ENCODE measurements around the gene SPINT2. TPM values are rescaled to one million over a fixed set of nuclear protein-coding genes. Genes with fewer than 3 reads are reported as not detected.

SPINT2 gene
- polyA plus RNA-seq, 1 donor from 2014 or later = 236 TPM

- H2AFZ ChIP-seq (ENCODE audit: low read depth, low read length) = no peak overlapping the region
- peak overlapping the region; percentile 80 for H3K4me2 ChIP-seq (ENCODE audit: low read length)
Measured at GRCh38 chr19:38227287-38228004, 36.9 kb upstream of the SPINT2 start.

GRCh38 chr19:38228005-38228377 is 36.4 kb upstream of the SPINT2 start:
- no peaks in the 10 kb centered on the region for H3K9me3 ChIP-seq (ENCODE audit: low read length)
- H3K4me2 ChIP-seq (ENCODE audit: low read length) = peak overlapping the region; percentile 80
- peak overlapping the region; percentile 100 for H3K9ac ChIP-seq (ENCODE audit: low read length)
- H3K9me2 ChIP-seq (ENCODE audit: insufficient read depth, low read length) = no peaks in the 10 kb centered on the region
- H4K20me1 ChIP-seq (ENCODE audit: insufficient read depth) = no peaks in the 10 kb centered on the region
- H3K27ac ChIP-seq (ENCODE audit: low read length) = peak overlapping the region; percentile 79
- TF ChIP-seq MXI1 (conservative IDR thresholded peaks at IDR 0.05; ENCODE audit: poor library complexity, severe bottlenecking) (peak; percentile 37), RAD21 (conservative IDR thresholded peaks at IDR 0.05) (no peak)
- no peaks in the 10 kb centered on the region for H3F3A ChIP-seq (ENCODE audit: insufficient read depth, low read length, poor library complexity, severe bottlenecking)
- H3K27me3 ChIP-seq (ENCODE audit: insufficient read depth, low read depth, low read length) = no peaks in the 10 kb centered on the region
- H3K36me3 ChIP-seq (ENCODE audit: insufficient read depth, low read length) = no peaks in the 10 kb centered on the region
- peaks cover 48% of the 10 kb centered on the region for H3K79me2 ChIP-seq (replicated peaks; ENCODE audit: insufficient read depth, low read length)
- peak overlapping the region; percentile 100 for H3K4me3 ChIP-seq (ENCODE audit: low read length)
- no peak overlapping the region for H2AFZ ChIP-seq (ENCODE audit: low read depth, low read length)

More at GRCh38 chr19:38227287-38228004, 36.9 kb upstream of the SPINT2 start:
- H3F3A ChIP-seq (ENCODE audit: insufficient read depth, low read length, poor library complexity, severe bottlenecking) = no peaks in the 10 kb centered on the region
- peaks cover 53% of the 10 kb centered on the region for H3K79me2 ChIP-seq (replicated peaks; ENCODE audit: insufficient read depth, low read length)
- peak overlapping the region; percentile 100 for H3K9ac ChIP-seq (ENCODE audit: low read length)
- TF ChIP-seq SMC3 (conservative IDR thresholded peaks at IDR 0.05; ENCODE audit: poor library complexity) = no peak
- no peak for TF ChIP-seq RAD21 (conservative IDR thresholded peaks at IDR 0.05)
- no peak for TF ChIP-seq POLR2AphosphoS5 (IDR thresholded peaks at IDR 0.05)
- TF ChIP-seq TAF1 (IDR thresholded peaks at IDR 0.05; ENCODE audit: low read depth) = no peak
- TF ChIP-seq MXI1 (conservative IDR thresholded peaks at IDR 0.05; ENCODE audit: poor library complexity, severe bottlenecking) = no peak
- TF ChIP-seq, protein P1, sequence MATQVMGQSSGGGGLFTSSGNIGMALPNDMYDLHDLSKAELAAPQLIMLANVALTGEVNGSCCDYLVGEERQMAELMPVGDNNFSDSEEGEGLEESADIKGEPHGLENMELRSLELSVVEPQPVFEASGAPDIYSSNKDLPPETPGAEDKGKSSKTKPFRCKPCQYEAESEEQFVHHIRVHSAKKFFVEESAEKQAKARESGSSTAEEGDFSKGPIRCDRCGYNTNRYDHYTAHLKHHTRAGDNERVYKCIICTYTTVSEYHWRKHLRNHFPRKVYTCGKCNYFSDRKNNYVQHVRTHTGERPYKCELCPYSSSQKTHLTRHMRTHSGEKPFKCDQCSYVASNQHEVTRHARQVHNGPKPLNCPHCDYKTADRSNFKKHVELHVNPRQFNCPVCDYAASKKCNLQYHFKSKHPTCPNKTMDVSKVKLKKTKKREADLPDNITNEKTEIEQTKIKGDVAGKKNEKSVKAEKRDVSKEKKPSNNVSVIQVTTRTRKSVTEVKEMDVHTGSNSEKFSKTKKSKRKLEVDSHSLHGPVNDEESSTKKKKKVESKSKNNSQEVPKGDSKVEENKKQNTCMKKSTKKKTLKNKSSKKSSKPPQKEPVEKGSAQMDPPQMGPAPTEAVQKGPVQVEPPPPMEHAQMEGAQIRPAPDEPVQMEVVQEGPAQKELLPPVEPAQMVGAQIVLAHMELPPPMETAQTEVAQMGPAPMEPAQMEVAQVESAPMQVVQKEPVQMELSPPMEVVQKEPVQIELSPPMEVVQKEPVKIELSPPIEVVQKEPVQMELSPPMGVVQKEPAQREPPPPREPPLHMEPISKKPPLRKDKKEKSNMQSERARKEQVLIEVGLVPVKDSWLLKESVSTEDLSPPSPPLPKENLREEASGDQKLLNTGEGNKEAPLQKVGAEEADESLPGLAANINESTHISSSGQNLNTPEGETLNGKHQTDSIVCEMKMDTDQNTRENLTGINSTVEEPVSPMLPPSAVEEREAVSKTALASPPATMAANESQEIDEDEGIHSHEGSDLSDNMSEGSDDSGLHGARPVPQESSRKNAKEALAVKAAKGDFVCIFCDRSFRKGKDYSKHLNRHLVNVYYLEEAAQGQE (IDR thresholded peaks at IDR 0.05; ENCODE audit: borderline replicate concordance) = no peak
- no peak for TF ChIP-seq CTCF (IDR thresholded peaks at IDR 0.05; ENCODE audit: poor library complexity, severe bottlenecking)
- no peaks in the 10 kb centered on the region for H3K36me3 ChIP-seq (ENCODE audit: insufficient read depth, low read length)
- peak overlapping the region; percentile 100 for H3K4me3 ChIP-seq (ENCODE audit: low read length)
- H3K27me3 ChIP-seq (ENCODE audit: insufficient read depth, low read depth, low read length) = no peaks in the 10 kb centered on the region
- no peaks in the 10 kb centered on the region for H3K9me3 ChIP-seq (ENCODE audit: low read length)
- H3K27ac ChIP-seq (ENCODE audit: low read length) = peak overlapping the region; percentile 79
- no peaks in the 10 kb centered on the region for H4K20me1 ChIP-seq (ENCODE audit: insufficient read depth)
- H3K9me2 ChIP-seq (ENCODE audit: insufficient read depth, low read length) = no peaks in the 10 kb centered on the region
